ENCODE results near the gene UBE2B.

The UBE2B gene

DNA sequence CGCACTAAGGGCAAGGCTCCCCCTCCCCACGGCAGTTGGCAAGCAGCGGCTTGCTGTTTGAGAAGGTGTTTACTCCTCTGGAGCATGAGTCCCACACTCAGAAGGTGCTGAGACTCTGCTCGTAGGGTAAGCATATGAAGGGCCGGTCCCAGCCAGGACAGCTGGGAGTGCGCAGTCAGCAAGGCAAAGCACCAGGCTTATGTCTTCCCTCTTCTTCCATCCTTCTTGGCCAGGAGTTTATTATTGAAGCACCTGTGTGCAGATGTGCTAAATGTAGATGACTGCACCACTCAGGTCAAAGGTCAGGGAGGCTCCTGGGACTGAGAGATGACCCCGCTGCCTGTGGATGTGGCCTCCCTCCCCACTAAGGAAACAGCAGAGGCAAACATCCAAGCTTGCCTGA is 67.4 kb downstream of the UBE2B start:
- no peak for DNase-seq

DNA sequence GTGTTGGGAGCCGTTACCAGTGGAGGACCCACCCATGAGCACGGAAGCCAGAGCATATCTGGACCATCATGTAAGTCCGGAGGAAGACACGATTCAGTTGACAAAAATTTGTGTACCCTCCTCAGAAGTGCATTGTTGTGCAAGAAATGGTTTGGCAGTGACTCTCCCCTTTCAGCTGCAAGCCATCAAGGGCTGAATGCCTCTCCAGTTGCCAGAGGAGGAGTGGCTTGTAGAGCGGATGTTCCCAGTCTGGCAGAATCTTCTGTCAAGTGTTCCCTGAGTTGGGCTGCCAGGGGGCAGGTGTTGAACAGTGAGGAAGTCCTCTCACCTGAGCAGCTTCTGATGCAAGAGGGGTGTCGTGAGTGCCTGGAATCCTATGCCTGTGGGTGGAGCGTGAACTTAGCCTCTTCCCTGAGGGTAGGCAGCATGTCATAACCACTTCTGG is 67.9 kb downstream of the UBE2B start:
- DNase-seq, result no peak

DNA sequence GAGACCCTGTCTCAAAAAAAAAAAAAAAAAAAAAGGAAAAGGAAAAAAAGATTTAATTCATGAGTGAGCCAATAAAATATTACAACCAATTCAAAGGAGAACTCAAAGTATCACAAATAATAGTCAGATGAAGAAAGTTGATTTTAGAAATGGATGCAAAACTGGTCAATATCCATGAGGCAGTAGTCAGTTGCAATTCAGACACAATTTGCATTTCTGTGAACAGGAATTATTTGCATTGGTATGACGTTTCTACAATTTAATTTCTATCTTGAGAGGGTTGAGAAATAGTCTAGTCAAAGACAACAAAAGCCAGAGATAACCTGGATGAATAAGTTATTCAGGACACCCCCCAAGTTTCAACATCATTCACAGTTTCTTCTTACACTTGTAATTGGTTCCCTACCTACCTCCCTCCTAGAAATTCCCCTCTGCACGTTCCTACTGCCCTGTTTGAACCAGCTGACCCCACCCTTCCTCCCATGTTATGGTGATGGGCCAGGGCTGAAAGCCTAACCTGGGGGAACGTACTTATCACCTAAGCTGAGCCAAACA is 68.9 kb downstream of the UBE2B start:
- DNase-seq, result no peak

Measured in activated CD4-positive, alpha-beta T cell treated with anti-CD3 and anti-CD28 coated beads for 48 hours (primary cell).